ENCODE measurements around the gene ST6GALNAC4. TPM values are rescaled to one million over a fixed set of nuclear protein-coding genes. Genes with fewer than 3 reads are reported as not detected.
A peak's percentile ranks its signal among the peaks of the same experiment; 100 is the strongest.

ST6GALNAC4 gene
- total and polyA plus RNA-seq, 9 of the 15 experiments (the other 6 are each of a cell fraction or from before 2014, with no cell fraction given) = 2.6 to 43.1 (median 15.4) TPM

GRCh38 chr9:127918183-127919107, 1.6 kb upstream of the ST6GALNAC4 start (continued):
- no peak for TF ChIP-seq SRSF9 (IDR thresholded peaks at IDR 0.05; ENCODE audit: borderline replicate concordance, low read depth, low read length)
- 0 out of 2 replicates have a peak, but pooled peaks have one; percentile 47 for TF ChIP-seq RUNX1 (IDR thresholded peaks at IDR 0.05; ENCODE audit: low read depth)
- no peak for TF ChIP-seq TARDBP (IDR thresholded peaks at IDR 0.05)
- TF ChIP-seq ZNF280A (IDR thresholded peaks at IDR 0.05; ENCODE audit: low read depth, partially characterized antibody) = no peak
- no peak for TF ChIP-seq ZNF445 (CRISPR knock-in tag; IDR thresholded peaks at IDR 0.05; ENCODE audit: low read depth)
- no peak for TF ChIP-seq DDX20 (tag; IDR thresholded peaks at IDR 0.05; ENCODE audit: low read depth)
- TF ChIP-seq NR3C1 (CRISPR knock-in tag; IDR thresholded peaks at IDR 0.05) = no peak
- TF ChIP-seq MAFF (IDR thresholded peaks at IDR 0.05; ENCODE audit: low read length) = no peak
- no peak for TF ChIP-seq VEZF1 (CRISPR knock-in tag; IDR thresholded peaks at IDR 0.05)
- TF ChIP-seq BRD4 (IDR thresholded peaks at IDR 0.05) = no peak
- TF ChIP-seq ARID1B (IDR thresholded peaks at IDR 0.05) = no peak
- peak; percentile 41; the same call in 1 of the 2 replicates for TF ChIP-seq BHLHE40 (IDR thresholded peaks at IDR 0.05; ENCODE audit: low read length)
- no peak for TF ChIP-seq CGGBP1 (CRISPR knock-in tag; IDR thresholded peaks at IDR 0.05)
- no peak for TF ChIP-seq KHSRP (IDR thresholded peaks at IDR 0.05)
- TF ChIP-seq GTF2F1 (IDR thresholded peaks at IDR 0.05; ENCODE audit: low read depth, low read length) = no peak
- peak; percentile 27 for TF ChIP-seq TAF1 (IDR thresholded peaks at IDR 0.05; ENCODE audit: control insufficient read depth, extremely low read depth, insufficient read depth, low read length, severe bottlenecking)
- TF ChIP-seq ZNF740 (CRISPR knock-in tag; IDR thresholded peaks at IDR 0.05) = no peak
- TF ChIP-seq ZNF740 (tag; IDR thresholded peaks at IDR 0.05) = no peak
- no peak for TF ChIP-seq SMAD4 (CRISPR knock-in tag; conservative IDR thresholded peaks at IDR 0.05)
- TF ChIP-seq MIER1 (IDR thresholded peaks at IDR 0.05; ENCODE audit: low read depth) = no peak
- TF ChIP-seq ZBTB1 (CRISPR knock-in tag; IDR thresholded peaks at IDR 0.05; ENCODE audit: borderline replicate concordance, low read depth) = no peak
